SK-N-SH (cell line): ENCODE measurements around the gene DPY19L2. TPM values are rescaled to one million over a fixed set of nuclear protein-coding genes. Genes with fewer than 3 reads are reported as not detected.

Source experiments
- CTCF ChIA-PET: fragments of 300-600, 350-600 bp; formaldehyde crosslinking; extraction: SDS; loops from one replicate; lab custom pipeline; 2021; lab: Yijun Ruan, JAX
- POLR2A ChIA-PET: fragments of 350-600 bp; sonication (Branson Sonifier 250); formaldehyde crosslinking; extraction: SDS; loops from one replicate; lab custom pipeline; 2020; ENCODE audit warnings: antibody characterized with exemption, inconsistent platforms; lab: Yijun Ruan, JAX
- DNase-seq: peaks from one replicate; pipeline ENCODE4 v3.0.0; 2012
- H2AFZ ChIP-seq: fragments of 200-600 bp; sonication (generic); 2 replicates; pipeline ENCODE4 v1.8.1; 2016; ENCODE audit warnings: antibody characterized with exemption, mild to moderate bottlenecking, low read depth
- H3F3A ChIP-seq: fragments of 200-600 bp; sonication (generic); replicated peaks from 2 replicates; pipeline ENCODE3; 2016; ENCODE audit warnings: antibody characterized with exemption, mild to moderate bottlenecking; ENCODE audit not compliant: insufficient read depth
- H3K27ac ChIP-seq, 2 experiments: fragments of 200-500 bp in 1 of 2; fragments of 200-600 bp in 1 of 2; sonication (Bioruptor generic) in 1 of 2; sonication (generic), shearing (Covaris generic) in 1 of 2; 2 replicates each; pipeline versions ENCODE4 v1.5.1 to v1.6.1; 2014 to 2016; ENCODE audit warnings: low read depth in 2 of 2, inconsistent platforms in 1 of 2, low read length in 1 of 2, mild to moderate bottlenecking in 1 of 2, mixed read lengths in 1 of 2
- H3K27me3 ChIP-seq: fragments of 200-600 bp; sonication (generic), shearing (Covaris generic); 2 replicates; pipeline ENCODE4 v1.6.1; 2016; ENCODE audit warnings: mixed run types; ENCODE audit not compliant: insufficient read depth
- H3K36me3 ChIP-seq, 2 experiments: fragments of 200-500 bp in 1 of 2; fragments of 200-600 bp in 1 of 2; sonication (Bioruptor generic) in 1 of 2; sonication (generic) in 1 of 2; replicated peaks in 1 of 2; 2 replicates each; pipeline versions ENCODE3 to v1.5.1; 2014 to 2016; ENCODE audit warnings: low read length in 1 of 2, mild to moderate bottlenecking in 1 of 2; ENCODE audit not compliant: insufficient read depth in 2 of 2, control insufficient read depth in 1 of 2
- H3K4me1 ChIP-seq, 2 experiments: fragments of 200-500 bp in 1 of 2; fragments of 200-600 bp in 1 of 2; sonication (Bioruptor generic) in 1 of 2; sonication (generic), shearing (Covaris generic) in 1 of 2; 2 replicates each; pipeline versions ENCODE4 v1.5.1 to v1.6.1; 2014 to 2016; ENCODE audit warnings: low read depth in 1 of 2, low read length in 1 of 2, mixed run types in 1 of 2; ENCODE audit not compliant: insufficient read depth in 2 of 2, control insufficient read depth in 1 of 2
- H3K4me2 ChIP-seq: fragments of 200-600 bp; sonication (generic), shearing (Covaris generic); 2 replicates; pipeline ENCODE4 v1.6.1; 2017; ENCODE audit warnings: mixed run types
- H3K4me3 ChIP-seq, 2 experiments: fragments of 200-500 bp in 1 of 2; fragments of 200-600 bp in 1 of 2; sonication (Bioruptor generic) in 1 of 2; sonication (generic), shearing (Covaris generic) in 1 of 2; 2 replicates each; pipeline versions ENCODE4 v1.5.1 to v1.8.1; 2014 to 2016; ENCODE audit warnings: low read depth in 2 of 2, inconsistent platforms in 1 of 2, low read length in 1 of 2, mild to moderate bottlenecking in 1 of 2, mixed read lengths in 1 of 2, moderate library complexity in 1 of 2
- H3K79me2 ChIP-seq: fragments of 200-600 bp; sonication (generic); 2 replicates; pipeline ENCODE4 v1.8.1; 2017; ENCODE audit warnings: mild to moderate bottlenecking; ENCODE audit not compliant: insufficient read depth
- H3K9ac ChIP-seq: fragments of 200-600 bp; sonication (generic); 2 replicates; pipeline ENCODE4 v1.6.1; 2017; ENCODE audit warnings: mixed run types
- H3K9me2 ChIP-seq: fragments of 200-600 bp; sonication (generic); 2 replicates; pipeline ENCODE4 v1.6.1; 2017; ENCODE audit warnings: mixed run types
- H3K9me3 ChIP-seq: fragments of 200-600 bp; sonication (generic); 2 replicates; pipeline ENCODE4 v1.6.1; 2017; ENCODE audit warnings: mixed run types, mild to moderate bottlenecking, moderate library complexity
- H4K20me1 ChIP-seq: fragments of 200-600 bp; sonication (generic); 2 replicates; pipeline ENCODE4 v1.6.1; 2017; ENCODE audit warnings: mild to moderate bottlenecking, mixed run types; ENCODE audit not compliant: insufficient read depth
- CHD2 ChIP-seq: fragments of 150-350 bp; IDR thresholded peaks from 2 replicates; pipeline ENCODE4 v1.6.1; 2018; ENCODE audit warnings: low read length; ENCODE audit not compliant: partially characterized antibody
- EP300 ChIP-seq, 2 experiments: IDR thresholded peaks; 2 replicates each; pipeline versions ENCODE4 v1.4.0 to v1.6.1; 2012; ENCODE audit warnings: borderline replicate concordance in 1 of 2, low read depth in 1 of 2, low read length in 1 of 2
- FOSL2 ChIP-seq: IDR thresholded peaks from 2 replicates; pipeline ENCODE4 v1.4.0; 2012; ENCODE audit warnings: low read depth, mild to moderate bottlenecking, moderate library complexity, borderline replicate concordance
- GATA2 ChIP-seq: sonication (generic); formaldehyde crosslinking; IDR thresholded peaks from 2 replicates; pipeline ENCODE4 v1.5.0; 2020; ENCODE audit warnings: mild to moderate bottlenecking, missing genetic modification reagents
- MEF2A ChIP-seq: IDR thresholded peaks from 2 replicates; pipeline ENCODE4 v1.4.0; 2012; ENCODE audit warnings: low read depth, borderline replicate concordance
- MXI1 ChIP-seq: IDR thresholded peaks from 2 replicates; pipeline ENCODE4 v1.6.1; 2012; ENCODE audit warnings: mild to moderate bottlenecking, low read depth, low read length, improper control_type of control experiment
- NFIC ChIP-seq: IDR thresholded peaks from 2 replicates; pipeline ENCODE4 v1.4.0; 2012; ENCODE audit warnings: borderline replicate concordance
- RAD21 ChIP-seq: IDR thresholded peaks from 2 replicates; pipeline ENCODE4 v1.6.1; 2012; ENCODE audit warnings: mild to moderate bottlenecking, low read length
- RCOR1 ChIP-seq: fragments of 150-350 bp; IDR thresholded peaks from 2 replicates; pipeline ENCODE4 v1.6.1; 2017; ENCODE audit warnings: antibody characterized with exemption, low read length
- RFX5 ChIP-seq: IDR thresholded peaks from 2 replicates; pipeline ENCODE4 v1.6.1; 2012; ENCODE audit warnings: mild to moderate bottlenecking, improper control_type of control experiment, low read length
- RXRA ChIP-seq: IDR thresholded peaks from 2 replicates; pipeline ENCODE4 v1.4.0; 2012; ENCODE audit warnings: low read depth, mild to moderate bottlenecking, borderline replicate concordance
- SIN3A ChIP-seq: IDR thresholded peaks from 2 replicates; pipeline ENCODE4 v1.6.1; 2012; ENCODE audit warnings: low read depth, mild to moderate bottlenecking, low read length, moderate library complexity, borderline replicate concordance
- TEAD4 ChIP-seq: IDR thresholded peaks from 2 replicates; pipeline ENCODE4 v1.4.0; 2012; ENCODE audit warnings: mild to moderate bottlenecking, borderline replicate concordance; ENCODE audit not compliant: insufficient read depth
- WGBS: methylation state at CpG from one replicate; pipeline ENCODE4 v1.1.6; 2017; ENCODE audit warnings: low lambda C conversion rate; 5-methylcytosine and 5-hydroxymethylcytosine counted together
- polyA plus RNA-seq, 3 experiments: library from polyadenylated mRNA; depleted of rRNA; stranded (reverse); fragments of >200 nt; gene quantifications; 2 replicates each; pipeline ENCODE4 v1.2.3, GENCODE V29; 2012
- TF ChIP-seq, protein P1 (sequence below): fragments of 150-350 bp; IDR thresholded peaks from 2 replicates; pipeline ENCODE4 v1.6.1; 2016; ENCODE audit warnings: mild to moderate bottlenecking, low read depth, low read length
- TF ChIP-seq, protein P2 (sequence below): fragments of 200-600 bp; sonication (generic); IDR thresholded peaks from 2 replicates; pipeline ENCODE4 v1.6.1; 2017; ENCODE audit warnings: antibody characterized with exemption, mild to moderate bottlenecking, moderate library complexity
- TF ChIP-seq, protein P3 (sequence below): IDR thresholded peaks from 2 replicates; pipeline ENCODE4 v1.6.1; 2012; ENCODE audit warnings: mild to moderate bottlenecking, low read depth, low read length, moderate library complexity
- TF ChIP-seq, protein P4 (sequence below): IDR thresholded peaks from 2 replicates; pipeline ENCODE4; 2012

The DPY19L2 gene
- polyA plus RNA-seq, 1 of the 3 experiments (the other 2 are of a cell fraction) = 4.8 TPM

DNA sequence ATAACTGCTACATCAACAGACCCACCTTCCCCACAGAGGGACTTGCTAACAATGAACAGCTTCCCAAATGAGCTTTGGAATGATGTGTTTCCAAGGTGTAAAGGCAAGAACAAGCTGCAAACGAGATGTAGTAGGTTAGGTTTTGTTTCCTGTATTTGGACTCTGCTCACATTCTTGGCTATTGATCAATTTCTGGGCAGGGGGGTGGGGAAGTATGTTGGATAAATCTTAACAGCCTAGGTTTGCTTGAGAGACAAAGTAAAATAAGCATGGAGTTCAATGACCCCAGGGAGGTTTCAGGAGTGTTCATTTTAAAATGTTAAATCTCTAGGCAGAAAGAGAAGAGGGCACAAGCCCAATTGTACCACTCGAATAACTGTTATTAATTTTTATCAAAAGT lies 146.6 kb downstream of the DPY19L2 start:
- Histone ChIP-seq H3F3A (no peaks in the 10 kb centered on the region), H3K9ac (no peak overlapping the region), H3K9me2 (no peaks in the 10 kb centered on the region), H3K79me2 (no peaks in the 10 kb centered on the region), H3K9me3 (no peaks in the 10 kb centered on the region)
- CTCF ChIA-PET = no interaction called here
- TF ChIP-seq RAD21 = no peak
- TF ChIP-seq CHD2 = no peak
- TF ChIP-seq, protein P1, sequence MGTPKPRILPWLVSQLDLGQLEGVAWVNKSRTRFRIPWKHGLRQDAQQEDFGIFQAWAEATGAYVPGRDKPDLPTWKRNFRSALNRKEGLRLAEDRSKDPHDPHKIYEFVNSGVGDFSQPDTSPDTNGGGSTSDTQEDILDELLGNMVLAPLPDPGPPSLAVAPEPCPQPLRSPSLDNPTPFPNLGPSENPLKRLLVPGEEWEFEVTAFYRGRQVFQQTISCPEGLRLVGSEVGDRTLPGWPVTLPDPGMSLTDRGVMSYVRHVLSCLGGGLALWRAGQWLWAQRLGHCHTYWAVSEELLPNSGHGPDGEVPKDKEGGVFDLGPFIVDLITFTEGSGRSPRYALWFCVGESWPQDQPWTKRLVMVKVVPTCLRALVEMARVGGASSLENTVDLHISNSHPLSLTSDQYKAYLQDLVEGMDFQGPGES = no peak
- TF ChIP-seq MXI1 = no peak
- TF ChIP-seq, protein P2, sequence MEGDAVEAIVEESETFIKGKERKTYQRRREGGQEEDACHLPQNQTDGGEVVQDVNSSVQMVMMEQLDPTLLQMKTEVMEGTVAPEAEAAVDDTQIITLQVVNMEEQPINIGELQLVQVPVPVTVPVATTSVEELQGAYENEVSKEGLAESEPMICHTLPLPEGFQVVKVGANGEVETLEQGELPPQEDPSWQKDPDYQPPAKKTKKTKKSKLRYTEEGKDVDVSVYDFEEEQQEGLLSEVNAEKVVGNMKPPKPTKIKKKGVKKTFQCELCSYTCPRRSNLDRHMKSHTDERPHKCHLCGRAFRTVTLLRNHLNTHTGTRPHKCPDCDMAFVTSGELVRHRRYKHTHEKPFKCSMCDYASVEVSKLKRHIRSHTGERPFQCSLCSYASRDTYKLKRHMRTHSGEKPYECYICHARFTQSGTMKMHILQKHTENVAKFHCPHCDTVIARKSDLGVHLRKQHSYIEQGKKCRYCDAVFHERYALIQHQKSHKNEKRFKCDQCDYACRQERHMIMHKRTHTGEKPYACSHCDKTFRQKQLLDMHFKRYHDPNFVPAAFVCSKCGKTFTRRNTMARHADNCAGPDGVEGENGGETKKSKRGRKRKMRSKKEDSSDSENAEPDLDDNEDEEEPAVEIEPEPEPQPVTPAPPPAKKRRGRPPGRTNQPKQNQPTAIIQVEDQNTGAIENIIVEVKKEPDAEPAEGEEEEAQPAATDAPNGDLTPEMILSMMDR = no peak
- no peak for TF ChIP-seq EP300 (IDR thresholded peaks at IDR 0.05; ENCODE audit: borderline replicate concordance in 1 of 2, low read depth in 1 of 2, low read length in 1 of 2)
- TF ChIP-seq SIN3A = no peak
- TF ChIP-seq TEAD4 = no peak
- no peak for TF ChIP-seq MEF2A
- TF ChIP-seq RXRA = no peak
- no peak for TF ChIP-seq GATA2
- TF ChIP-seq, protein P3, sequence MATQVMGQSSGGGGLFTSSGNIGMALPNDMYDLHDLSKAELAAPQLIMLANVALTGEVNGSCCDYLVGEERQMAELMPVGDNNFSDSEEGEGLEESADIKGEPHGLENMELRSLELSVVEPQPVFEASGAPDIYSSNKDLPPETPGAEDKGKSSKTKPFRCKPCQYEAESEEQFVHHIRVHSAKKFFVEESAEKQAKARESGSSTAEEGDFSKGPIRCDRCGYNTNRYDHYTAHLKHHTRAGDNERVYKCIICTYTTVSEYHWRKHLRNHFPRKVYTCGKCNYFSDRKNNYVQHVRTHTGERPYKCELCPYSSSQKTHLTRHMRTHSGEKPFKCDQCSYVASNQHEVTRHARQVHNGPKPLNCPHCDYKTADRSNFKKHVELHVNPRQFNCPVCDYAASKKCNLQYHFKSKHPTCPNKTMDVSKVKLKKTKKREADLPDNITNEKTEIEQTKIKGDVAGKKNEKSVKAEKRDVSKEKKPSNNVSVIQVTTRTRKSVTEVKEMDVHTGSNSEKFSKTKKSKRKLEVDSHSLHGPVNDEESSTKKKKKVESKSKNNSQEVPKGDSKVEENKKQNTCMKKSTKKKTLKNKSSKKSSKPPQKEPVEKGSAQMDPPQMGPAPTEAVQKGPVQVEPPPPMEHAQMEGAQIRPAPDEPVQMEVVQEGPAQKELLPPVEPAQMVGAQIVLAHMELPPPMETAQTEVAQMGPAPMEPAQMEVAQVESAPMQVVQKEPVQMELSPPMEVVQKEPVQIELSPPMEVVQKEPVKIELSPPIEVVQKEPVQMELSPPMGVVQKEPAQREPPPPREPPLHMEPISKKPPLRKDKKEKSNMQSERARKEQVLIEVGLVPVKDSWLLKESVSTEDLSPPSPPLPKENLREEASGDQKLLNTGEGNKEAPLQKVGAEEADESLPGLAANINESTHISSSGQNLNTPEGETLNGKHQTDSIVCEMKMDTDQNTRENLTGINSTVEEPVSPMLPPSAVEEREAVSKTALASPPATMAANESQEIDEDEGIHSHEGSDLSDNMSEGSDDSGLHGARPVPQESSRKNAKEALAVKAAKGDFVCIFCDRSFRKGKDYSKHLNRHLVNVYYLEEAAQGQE = no peak
- TF ChIP-seq NFIC = no peak
- no peak for TF ChIP-seq FOSL2
- TF ChIP-seq RFX5 = no peak
- TF ChIP-seq, protein P4, sequence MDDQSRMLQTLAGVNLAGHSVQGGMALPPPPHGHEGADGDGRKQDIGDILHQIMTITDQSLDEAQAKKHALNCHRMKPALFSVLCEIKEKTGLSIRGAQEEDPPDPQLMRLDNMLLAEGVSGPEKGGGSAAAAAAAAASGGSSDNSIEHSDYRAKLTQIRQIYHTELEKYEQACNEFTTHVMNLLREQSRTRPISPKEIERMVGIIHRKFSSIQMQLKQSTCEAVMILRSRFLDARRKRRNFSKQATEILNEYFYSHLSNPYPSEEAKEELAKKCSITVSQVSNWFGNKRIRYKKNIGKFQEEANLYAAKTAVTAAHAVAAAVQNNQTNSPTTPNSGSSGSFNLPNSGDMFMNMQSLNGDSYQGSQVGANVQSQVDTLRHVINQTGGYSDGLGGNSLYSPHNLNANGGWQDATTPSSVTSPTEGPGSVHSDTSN = no peak
- TF ChIP-seq RCOR1 = no peak
- TF ChIP-seq, all 33 proteins: peak for 0
- WGBS = 3% methylated on average over 2 of the region's 2 CpGs
- Histone ChIP-seq H3K4me3 (no peak overlapping the region), H3K27me3 (no peaks in the 10 kb centered on the region), H3K4me2 (no peak overlapping the region), H3K4me1 (no peaks in the 10 kb centered on the region), H3K27ac (no peak overlapping the region), H3K36me3 (no peaks in the 10 kb centered on the region), H2AFZ (no peak overlapping the region), H4K20me1 (no peaks in the 10 kb centered on the region)
- POLR2A ChIA-PET = no interaction called here
- no peak for DNase-seq

Other genes starting within 250 kb of the DPY19L2 start
- gene RXYLT1, start 111.4 kb upstream of the DPY19L2 start, polyA plus RNA-seq (2012; rRNA removed) = 10.7 and 13.1 TPM in 2 replicates
- gene SRGAP1, start 176.2 kb upstream of the DPY19L2 start, polyA plus RNA-seq (2012; rRNA removed) = 2.6 and 3.1 TPM in 2 replicates